GM23338 (cell line): ENCODE data around the gene HOXA10. TPM values are rescaled to one million over a fixed set of nuclear protein-coding genes. Genes with fewer than 3 reads are reported as not detected.

Source experiments
- ATAC-seq: fragments of 200-7000 bp; cut with Tn5 transposase; 3 replicates; pipeline ENCODE4 v1.9.1; 2020
- DNase-seq: peaks from one replicate; pipeline ENCODE4 v3.0.0-alpha.2; 2015; ENCODE audit warnings: low spot score
- H2AFZ ChIP-seq: fragments of 200-600 bp; sonication (generic); 2 replicates; pipeline ENCODE4 v1.8.0; 2016; ENCODE audit warnings: antibody characterized with exemption, mild to moderate bottlenecking, moderate library complexity
- H3F3A ChIP-seq: fragments of 200-600 bp; sonication (generic); replicated peaks from 2 replicates; pipeline ENCODE4 v1.8.0; 2017; ENCODE audit warnings: antibody characterized with exemption, mixed run types, low read depth
- H3K27ac ChIP-seq: fragments of 200-600 bp; sonication (generic); 2 replicates; pipeline ENCODE4 v1.6.1; 2016; ENCODE audit warnings: low read depth
- H3K27me3 ChIP-seq: fragments of 200-600 bp; sonication (generic); 2 replicates; pipeline ENCODE4 v1.8.0; 2016; ENCODE audit warnings: mild to moderate bottlenecking, mixed run types, moderate library complexity; ENCODE audit not compliant: insufficient read depth
- H3K36me3 ChIP-seq: fragments of 200-600 bp; sonication (generic); 2 replicates; pipeline ENCODE4 v1.8.0; 2016; ENCODE audit warnings: mild to moderate bottlenecking; ENCODE audit not compliant: insufficient read depth
- H3K4me1 ChIP-seq: fragments of 200-600 bp; sonication (generic); 2 replicates; pipeline ENCODE4 v1.8.0; 2016; ENCODE audit warnings: mild to moderate bottlenecking, moderate library complexity; ENCODE audit not compliant: insufficient read depth
- H3K4me2 ChIP-seq: fragments of 200-600 bp; sonication (generic); 2 replicates; pipeline ENCODE4 v1.7.1; 2017; ENCODE audit warnings: mixed run types
- H3K4me3 ChIP-seq: fragments of 200-600 bp; sonication (generic); 2 replicates; pipeline ENCODE4 v1.6.1; 2016; ENCODE audit warnings: mixed run types
- H3K79me2 ChIP-seq: fragments of 200-600 bp; sonication (generic); replicated peaks from 2 replicates; pipeline ENCODE4 v1.8.0; 2017; ENCODE audit warnings: mild to moderate bottlenecking; ENCODE audit not compliant: insufficient read depth
- H3K9me2 ChIP-seq: fragments of 200-600 bp; sonication (generic); 2 replicates; pipeline ENCODE4 v1.8.0; 2017; ENCODE audit not compliant: insufficient read depth
- H4K20me1 ChIP-seq: fragments of 200-600 bp; sonication (generic); replicated peaks from 2 replicates; pipeline ENCODE4 v1.8.0; 2017; ENCODE audit warnings: mild to moderate bottlenecking; ENCODE audit not compliant: insufficient read depth
- H3K27ac Mint-ChIP-seq: 2 replicates; pipeline ENCODE4 v1.8.0; 2020; ENCODE audit warnings: inconsistent platforms, mild to moderate bottlenecking, moderate library complexity, mixed read lengths
- H3K27me3 Mint-ChIP-seq: 3 replicates; pipeline ENCODE4 v1.8.0; 2022; ENCODE audit warnings: low read depth, mild to moderate bottlenecking, moderate library complexity, mixed read lengths, inconsistent platforms; ENCODE audit not compliant: insufficient read depth, poor library complexity
- H3K36me3 Mint-ChIP-seq: 3 replicates; pipeline ENCODE4 v1.8.0; 2021; ENCODE audit warnings: low read depth, mild to moderate bottlenecking, inconsistent platforms, moderate library complexity, mixed read lengths
- H3K4me1 Mint-ChIP-seq: 3 replicates; pipeline ENCODE4 v1.8.0; 2020; ENCODE audit warnings: mild to moderate bottlenecking, inconsistent platforms, mixed read lengths
- H3K4me3 Mint-ChIP-seq: 3 replicates; pipeline ENCODE4 v1.8.0; 2021; ENCODE audit warnings: moderate library complexity, mild to moderate bottlenecking, inconsistent platforms, mixed read lengths
- H3K9me3 Mint-ChIP-seq: 3 replicates; pipeline ENCODE4 v1.8.0; 2020; ENCODE audit warnings: moderate library complexity, mild to moderate bottlenecking, inconsistent platforms, mixed read lengths
- CREB1 ChIP-seq: fragments of 250-450 bp; sonication (Bioruptor Pico); IDR thresholded peaks from 2 replicates; pipeline ENCODE4 v1.5.0; 2020; ENCODE audit warnings: low read depth, mild to moderate bottlenecking, moderate library complexity
- EZH2 ChIP-seq: fragments of 200-600 bp; sonication (generic); IDR thresholded peaks from one replicate; pipeline ENCODE4 v1.8.0; 2017; ENCODE audit warnings: antibody characterized with exemption, mild to moderate bottlenecking, low read depth; ENCODE audit not compliant: unreplicated experiment
- EZH2phosphoT487 ChIP-seq: fragments of 200-600 bp; sonication (generic); IDR thresholded peaks from one replicate; pipeline ENCODE4 v1.8.1; 2018; ENCODE audit warnings: antibody characterized with exemption; ENCODE audit not compliant: unreplicated experiment
- NANOG ChIP-seq: IDR thresholded peaks from 2 replicates; pipeline ENCODE4 v1.6.1; 2016; ENCODE audit warnings: antibody characterized with exemption, borderline replicate concordance
- POLR2AphosphoS5 ChIP-seq: IDR thresholded peaks from 2 replicates; pipeline ENCODE4 v1.6.1; 2016; ENCODE audit warnings: antibody characterized with exemption, low read depth
- ZNF114 ChIP-seq: fragments of 250-450 bp; sonication (Bioruptor Pico); IDR thresholded peaks from 2 replicates; pipeline ENCODE4 v1.5.0; 2020; ENCODE audit warnings: mild to moderate bottlenecking, moderate library complexity
- ZNF331 ChIP-seq: fragments of 250-450 bp; sonication (Bioruptor Pico); IDR thresholded peaks from 2 replicates; pipeline ENCODE4 v1.5.0; 2020; ENCODE audit warnings: low read depth, mild to moderate bottlenecking, moderate library complexity
- polyA plus RNA-seq: library from polyadenylated mRNA; unstranded; fragments of >200 nt; fragmentation: Nextera tagmentation; extraction: Ambion mirVana; gene quantifications from 2 replicates; pipeline ENCODE4 v1.2.1, GENCODE V29; 2016
- total RNA-seq: library from RNA; depleted of rRNA; stranded (reverse); fragments of >200 nt; shearing (Covaris generic); gene quantifications from 2 replicates; pipeline ENCODE4 v1.2.3, GENCODE V29; 2014
- TF ChIP-seq, protein P1 (sequence below): IDR thresholded peaks from one replicate; pipeline ENCODE4 v1.6.1; 2018; ENCODE audit warnings: antibody characterized with exemption; ENCODE audit not compliant: unreplicated experiment

HOXA10 gene
- total and polyA plus RNA-seq, 2 experiments from 2014 or later = not detected

DNA sequence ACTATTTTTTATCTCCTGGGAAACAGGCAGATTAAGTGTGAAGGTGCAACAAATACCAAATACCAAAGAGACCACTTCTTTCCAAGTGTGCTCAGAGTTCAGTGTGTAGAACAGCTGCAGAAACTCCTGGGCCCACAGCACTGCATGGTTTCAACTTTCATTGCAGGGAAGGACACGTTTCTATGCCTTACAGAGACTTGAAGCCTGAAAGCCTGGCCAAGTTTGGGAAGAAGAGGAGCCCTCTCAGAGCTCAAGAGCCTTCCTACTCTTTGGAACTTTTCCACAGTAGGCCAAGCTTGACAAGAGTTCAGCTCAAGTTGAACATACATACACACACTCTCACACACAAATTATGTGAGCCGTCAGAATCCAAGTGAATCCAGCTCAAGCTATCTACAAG is 46.1 kb downstream of the HOXA10 start:
- H3F3A ChIP-seq = peaks cover 47% of the 10 kb centered on the region
- peaks cover 62% of the 10 kb centered on the region for H4K20me1 ChIP-seq
- no peak overlapping the region for H3K27ac ChIP-seq
- Mint-ChIP-seq H3K4me3 (no peak overlapping the region), H3K36me3 (no peaks in the 10 kb centered on the region), H3K27me3 (peaks cover 96% of the 10 kb centered on the region), H3K9me3 (peaks cover 2% of the 10 kb centered on the region; the same call in 1 of the 3 replicates), H3K4me1 (peaks cover 16% of the 10 kb centered on the region), H3K27ac (no peak overlapping the region)
- H3K4me1 ChIP-seq = peaks cover 15% of the 10 kb centered on the region; the same call in 1 of the 2 replicates
- TF ChIP-seq EZH2 (peak; percentile 62), EZH2phosphoT487 (peak; percentile 20), CREB1 (CRISPR knock-in tag) (no peak)
- TF ChIP-seq, protein P1, sequence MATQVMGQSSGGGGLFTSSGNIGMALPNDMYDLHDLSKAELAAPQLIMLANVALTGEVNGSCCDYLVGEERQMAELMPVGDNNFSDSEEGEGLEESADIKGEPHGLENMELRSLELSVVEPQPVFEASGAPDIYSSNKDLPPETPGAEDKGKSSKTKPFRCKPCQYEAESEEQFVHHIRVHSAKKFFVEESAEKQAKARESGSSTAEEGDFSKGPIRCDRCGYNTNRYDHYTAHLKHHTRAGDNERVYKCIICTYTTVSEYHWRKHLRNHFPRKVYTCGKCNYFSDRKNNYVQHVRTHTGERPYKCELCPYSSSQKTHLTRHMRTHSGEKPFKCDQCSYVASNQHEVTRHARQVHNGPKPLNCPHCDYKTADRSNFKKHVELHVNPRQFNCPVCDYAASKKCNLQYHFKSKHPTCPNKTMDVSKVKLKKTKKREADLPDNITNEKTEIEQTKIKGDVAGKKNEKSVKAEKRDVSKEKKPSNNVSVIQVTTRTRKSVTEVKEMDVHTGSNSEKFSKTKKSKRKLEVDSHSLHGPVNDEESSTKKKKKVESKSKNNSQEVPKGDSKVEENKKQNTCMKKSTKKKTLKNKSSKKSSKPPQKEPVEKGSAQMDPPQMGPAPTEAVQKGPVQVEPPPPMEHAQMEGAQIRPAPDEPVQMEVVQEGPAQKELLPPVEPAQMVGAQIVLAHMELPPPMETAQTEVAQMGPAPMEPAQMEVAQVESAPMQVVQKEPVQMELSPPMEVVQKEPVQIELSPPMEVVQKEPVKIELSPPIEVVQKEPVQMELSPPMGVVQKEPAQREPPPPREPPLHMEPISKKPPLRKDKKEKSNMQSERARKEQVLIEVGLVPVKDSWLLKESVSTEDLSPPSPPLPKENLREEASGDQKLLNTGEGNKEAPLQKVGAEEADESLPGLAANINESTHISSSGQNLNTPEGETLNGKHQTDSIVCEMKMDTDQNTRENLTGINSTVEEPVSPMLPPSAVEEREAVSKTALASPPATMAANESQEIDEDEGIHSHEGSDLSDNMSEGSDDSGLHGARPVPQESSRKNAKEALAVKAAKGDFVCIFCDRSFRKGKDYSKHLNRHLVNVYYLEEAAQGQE = no peak
- ATAC-seq = no peak
- H3K79me2 ChIP-seq = no peaks in the 10 kb centered on the region
- H2AFZ ChIP-seq = no peak overlapping the region
- no peak overlapping the region for H3K4me3 ChIP-seq
- peaks cover 100% of the 10 kb centered on the region for H3K27me3 ChIP-seq
- H3K9me2 ChIP-seq = no peaks in the 10 kb centered on the region
- H3K4me2 ChIP-seq = no peak overlapping the region
- H3K36me3 ChIP-seq = no peaks in the 10 kb centered on the region
- DNase-seq = no peak

DNA sequence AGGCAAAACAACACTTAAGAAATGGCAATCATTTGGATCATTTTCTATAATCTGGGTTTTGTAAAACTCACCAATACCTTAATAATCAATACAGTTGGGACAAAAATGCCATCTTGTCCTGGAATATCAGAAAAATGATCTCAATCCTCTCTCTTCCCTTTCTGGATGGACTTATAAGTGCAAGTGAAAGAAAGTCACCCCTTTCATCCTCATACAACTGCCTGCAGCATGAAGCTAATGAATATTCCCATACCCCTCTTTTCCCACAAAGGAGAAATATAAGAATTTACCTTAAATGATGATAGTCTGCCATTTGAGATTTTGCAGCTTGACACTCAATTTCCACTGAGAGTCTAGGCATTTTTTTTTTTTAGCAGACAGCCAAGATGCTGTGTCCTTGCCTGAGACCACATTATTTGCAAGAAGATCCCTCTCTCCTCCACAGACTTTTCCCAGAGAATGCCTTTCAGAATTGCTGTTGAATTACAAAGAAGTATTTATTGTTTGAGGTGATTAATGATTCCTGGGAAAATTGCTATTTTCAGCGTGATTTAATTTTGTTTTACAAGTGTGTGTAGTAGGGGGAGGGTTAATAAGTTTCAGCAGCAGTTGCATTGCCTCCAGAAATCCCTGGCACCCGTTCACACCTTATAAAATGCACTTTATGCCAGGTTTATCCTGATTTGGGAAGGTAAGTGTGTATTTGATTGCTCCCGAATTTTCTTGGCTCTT is 47.4 kb downstream of the HOXA10 start:
- H3K4me2 ChIP-seq = no peak overlapping the region
- H3K9me3 Mint-ChIP-seq = peaks cover 6% of the 10 kb centered on the region; the same call in 1 of the 3 replicates
- no peaks in the 10 kb centered on the region for H3K36me3 Mint-ChIP-seq
- ATAC-seq = no peak
- H3K27me3 ChIP-seq = peaks cover 100% of the 10 kb centered on the region
- H3K4me1 ChIP-seq = peaks cover 22% of the 10 kb centered on the region; the same call in 1 of the 2 replicates
- peaks cover 96% of the 10 kb centered on the region for H3K27me3 Mint-ChIP-seq
- peaks cover 59% of the 10 kb centered on the region for H4K20me1 ChIP-seq
- H3F3A ChIP-seq = peaks cover 57% of the 10 kb centered on the region
- H3K27ac ChIP-seq = no peak overlapping the region
- no peaks in the 10 kb centered on the region for H3K36me3 ChIP-seq
- H3K4me3 ChIP-seq = no peak overlapping the region
- H3K79me2 ChIP-seq = no peaks in the 10 kb centered on the region
- DNase-seq = no peak
- peaks cover 16% of the 10 kb centered on the region for H3K4me1 Mint-ChIP-seq
- no peak overlapping the region for H2AFZ ChIP-seq
- H3K9me2 ChIP-seq = no peaks in the 10 kb centered on the region
- H3K4me3 Mint-ChIP-seq = no peak overlapping the region
- H3K27ac Mint-ChIP-seq = no peak overlapping the region
- TF ChIP-seq CREB1 (CRISPR knock-in tag) (no peak), NANOG (no peak), ZNF331 (CRISPR knock-in tag) (no peak), POLR2AphosphoS5 (no peak), ZNF114 (no peak), EZH2 (peak; percentile 46)
- TF ChIP-seq, protein P1 = no peak
